Lower leg skin (tissue), 3 donors: ENCODE results near the gene ATG2B.

ENCODE experiments used
- POLR2A ChIP-seq, 2 donors: fragments of 450-650 bp; IDR thresholded peaks; one replicate each; pipeline ENCODE4 v1.6.1; 2016 to 2017; ENCODE audit warnings: antibody characterized with exemption in 2 of 2, mild to moderate bottlenecking in 1 of 2, moderate library complexity in 1 of 2
- TF ChIP-seq, protein P1 (sequence below), 3 donors: fragments of 450-650 bp; IDR thresholded peaks; one replicate each; pipeline ENCODE4 v1.5.1; 2016; ENCODE audit warnings: antibody characterized with exemption in 3 of 3, mild to moderate bottlenecking in 3 of 3, moderate library complexity in 2 of 3

DNA sequence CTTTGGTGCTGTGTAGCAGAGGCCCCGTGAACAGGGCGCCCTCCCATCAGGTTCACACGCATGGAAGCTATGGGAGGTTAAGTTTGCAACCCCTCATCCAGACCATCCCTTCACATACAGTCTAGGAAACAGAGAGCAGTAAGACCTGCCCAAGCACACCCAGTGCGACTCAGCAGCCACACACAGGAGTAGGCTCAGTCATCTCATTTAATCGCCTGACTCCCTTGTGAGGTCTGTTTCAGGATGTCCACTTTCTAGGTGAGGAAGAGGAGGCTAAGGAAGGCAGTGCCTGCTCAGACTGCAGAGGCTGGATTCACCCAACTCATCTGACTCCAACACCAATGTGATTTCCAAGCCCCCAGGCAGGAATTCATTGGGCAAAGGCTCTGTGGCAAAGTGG lies 95.2 kb downstream of the ATG2B start:
- TF ChIP-seq, protein P1, sequence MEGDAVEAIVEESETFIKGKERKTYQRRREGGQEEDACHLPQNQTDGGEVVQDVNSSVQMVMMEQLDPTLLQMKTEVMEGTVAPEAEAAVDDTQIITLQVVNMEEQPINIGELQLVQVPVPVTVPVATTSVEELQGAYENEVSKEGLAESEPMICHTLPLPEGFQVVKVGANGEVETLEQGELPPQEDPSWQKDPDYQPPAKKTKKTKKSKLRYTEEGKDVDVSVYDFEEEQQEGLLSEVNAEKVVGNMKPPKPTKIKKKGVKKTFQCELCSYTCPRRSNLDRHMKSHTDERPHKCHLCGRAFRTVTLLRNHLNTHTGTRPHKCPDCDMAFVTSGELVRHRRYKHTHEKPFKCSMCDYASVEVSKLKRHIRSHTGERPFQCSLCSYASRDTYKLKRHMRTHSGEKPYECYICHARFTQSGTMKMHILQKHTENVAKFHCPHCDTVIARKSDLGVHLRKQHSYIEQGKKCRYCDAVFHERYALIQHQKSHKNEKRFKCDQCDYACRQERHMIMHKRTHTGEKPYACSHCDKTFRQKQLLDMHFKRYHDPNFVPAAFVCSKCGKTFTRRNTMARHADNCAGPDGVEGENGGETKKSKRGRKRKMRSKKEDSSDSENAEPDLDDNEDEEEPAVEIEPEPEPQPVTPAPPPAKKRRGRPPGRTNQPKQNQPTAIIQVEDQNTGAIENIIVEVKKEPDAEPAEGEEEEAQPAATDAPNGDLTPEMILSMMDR (IDR thresholded peaks at IDR 0.05), result no peak
- TF ChIP-seq POLR2A (IDR thresholded peaks at IDR 0.05), result no peak
